ENCODE data around the gene USP12. TPM values are rescaled to one million over a fixed set of nuclear protein-coding genes. Genes with fewer than 3 reads are reported as not detected.
"Not testable (repeated sequence)": the region's sequence is repeated elsewhere in the genome, so short reads cannot be mapped to it uniquely, and the experiment has no call there.

The USP12 gene
- total RNA-seq, 1 experiment from 2014 or later: 32.0 TPM

DNA sequence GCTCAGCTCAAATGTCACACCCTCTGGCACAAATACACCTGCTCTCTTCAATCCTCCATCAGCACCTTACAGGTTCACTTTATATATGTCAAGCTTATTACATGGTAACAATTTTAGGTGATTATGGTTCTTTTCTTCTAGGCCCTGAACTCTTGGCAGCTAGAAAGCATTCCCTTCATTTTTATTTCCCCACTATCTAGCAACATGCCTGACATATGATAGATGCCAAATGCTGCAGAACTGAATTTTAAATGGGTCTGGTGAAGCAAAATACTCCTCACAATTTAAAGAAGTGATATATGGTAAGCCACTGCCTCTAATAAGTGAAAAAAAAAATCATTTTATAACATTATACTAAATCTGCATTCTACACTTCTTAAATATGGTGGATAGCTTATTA lies 95.2 kb downstream of the USP12 start:
- peaks cover 14% of the 10 kb centered on the region for H3K4me1 ChIP-seq
- no peaks in the 10 kb centered on the region for H3K27me3 ChIP-seq
- DNase-seq: no peak
- H3K9me3 ChIP-seq (replicated peaks): no peaks in the 10 kb centered on the region
- H3K27ac ChIP-seq: no peak overlapping the region
- peaks cover 15% of the 10 kb centered on the region; the same call in 1 of the 2 replicates for H3K36me3 ChIP-seq
- no peak overlapping the region for H3K4me3 ChIP-seq

DNA sequence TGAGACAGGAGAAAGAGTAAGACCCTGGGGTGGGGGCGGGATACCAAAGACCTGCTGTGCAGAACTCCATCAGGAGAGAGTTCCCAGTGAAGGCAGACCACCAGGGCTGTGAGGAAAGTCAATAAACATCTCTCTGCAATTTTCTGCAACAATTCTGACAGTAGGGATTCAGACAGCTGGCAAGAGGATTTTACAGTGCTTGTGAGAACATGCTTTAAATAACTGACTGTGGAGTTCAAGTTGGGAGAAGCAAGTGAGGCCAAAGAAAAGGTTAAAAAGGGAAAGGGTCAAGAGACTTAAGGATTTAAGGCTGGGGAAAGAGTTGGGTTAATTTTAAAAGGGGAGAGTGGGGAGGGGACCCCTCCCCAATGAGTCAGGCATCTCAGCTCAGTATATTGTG lies 98.4 kb downstream of the USP12 start:
- Histone ChIP-seq H3K27ac (no peak overlapping the region; the same call in 1 of the 2 replicates), H3K27me3 (no peaks in the 10 kb centered on the region), H3K36me3 (peaks cover 19% of the 10 kb centered on the region), H3K9me3 (replicated peaks) (no peaks in the 10 kb centered on the region), H3K4me3 (no peak overlapping the region), H3K4me1 (no peaks in the 10 kb centered on the region; the same call in 1 of the 2 replicates)
- peak; percentile 21 to 38 for DNase-seq

DNA sequence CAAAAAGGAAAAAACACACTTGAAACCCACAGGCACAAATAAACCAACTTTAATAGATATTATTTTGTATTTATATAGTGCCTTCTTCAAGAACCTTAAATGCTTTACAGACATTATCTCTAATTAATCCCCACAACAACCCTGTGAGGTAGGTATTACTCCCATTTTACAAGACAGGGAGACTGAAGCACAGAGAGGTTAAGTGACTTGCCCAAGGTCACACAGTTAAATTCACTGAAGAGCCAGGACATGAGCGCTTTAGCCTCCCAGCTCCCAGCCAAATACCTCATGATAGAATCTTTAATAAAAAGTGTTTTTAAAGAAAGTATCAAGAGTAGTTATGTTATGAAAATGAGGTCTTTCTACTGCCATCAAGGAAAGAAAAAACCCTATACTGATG lies 105.5 kb downstream of the USP12 start:
- not testable (repeated sequence) for H3K4me3 ChIP-seq; DNase-seq; H3K27me3 ChIP-seq; H3K9me3 ChIP-seq (replicated peaks); H3K4me1 ChIP-seq; H3K27ac ChIP-seq
- H3K36me3 ChIP-seq: peaks cover 14% of the 10 kb centered on the region

DNA sequence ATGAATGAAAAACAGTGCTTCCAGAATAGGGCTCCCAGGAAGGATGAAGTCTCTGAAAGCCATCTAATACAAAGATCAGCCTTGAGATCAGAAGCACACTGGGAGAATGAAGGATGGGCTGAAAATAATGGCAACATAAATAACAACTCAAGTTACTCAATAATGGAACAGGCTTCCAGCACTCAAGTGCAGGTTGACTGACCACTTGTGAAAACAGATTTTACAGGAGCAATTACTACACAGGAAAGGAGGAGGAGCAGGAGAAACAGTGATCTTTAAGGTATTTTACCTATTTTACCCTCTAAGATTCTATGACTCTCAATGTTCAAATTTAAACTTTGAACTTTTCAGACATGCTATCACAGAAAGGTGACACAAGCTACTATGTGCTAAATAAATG lies 106.0 kb downstream of the USP12 start:
- DNase-seq: no peak
- no peaks in the 10 kb centered on the region for H3K4me1 ChIP-seq
- no peak overlapping the region for H3K27ac ChIP-seq
- 0 out of 2 replicates have a peak, but pooled peaks cover 4% of the 10 kb centered on the region for H3K9me3 ChIP-seq (replicated peaks)
- no peaks in the 10 kb centered on the region for H3K27me3 ChIP-seq
- H3K36me3 ChIP-seq: peaks cover 14% of the 10 kb centered on the region
- H3K4me3 ChIP-seq: no peak overlapping the region

DNA sequence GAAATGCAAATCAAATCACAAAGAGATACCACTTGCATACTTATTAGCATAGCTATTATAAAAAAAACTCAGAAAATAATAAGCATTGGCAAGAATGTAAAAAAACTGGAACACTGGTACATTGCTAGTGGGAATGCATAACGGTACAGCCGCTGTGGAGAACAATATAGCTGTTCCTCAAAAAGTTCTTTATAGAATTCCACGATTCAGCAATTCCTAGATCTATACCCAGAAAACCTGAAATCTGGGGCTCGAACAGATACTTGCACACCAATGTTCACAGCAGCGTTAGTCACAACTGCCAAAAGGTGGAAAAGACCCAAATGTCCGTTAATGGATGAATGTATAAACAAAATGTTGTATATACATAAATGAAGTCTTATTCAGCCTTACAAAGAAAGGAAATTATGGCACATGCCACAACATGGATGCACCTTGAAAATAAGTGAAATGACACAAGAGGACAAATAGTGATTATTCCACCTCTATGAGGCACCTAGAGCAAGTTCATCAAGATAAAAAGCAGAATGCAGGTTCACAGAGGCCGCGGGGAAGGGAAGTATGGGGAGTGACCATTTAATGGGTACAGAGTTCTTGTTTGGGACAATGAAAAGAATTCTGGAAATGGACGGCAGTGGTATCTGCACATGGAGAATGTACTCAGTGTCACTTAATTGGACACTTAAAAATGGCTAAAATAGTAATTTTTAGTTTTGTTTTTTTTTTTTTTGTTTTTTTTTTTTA lies 107.2 kb downstream of the USP12 start:
- DNase-seq: no peak
- Histone ChIP-seq H3K4me3 (no peak overlapping the region), H3K27me3 (no peaks in the 10 kb centered on the region)

DNA sequence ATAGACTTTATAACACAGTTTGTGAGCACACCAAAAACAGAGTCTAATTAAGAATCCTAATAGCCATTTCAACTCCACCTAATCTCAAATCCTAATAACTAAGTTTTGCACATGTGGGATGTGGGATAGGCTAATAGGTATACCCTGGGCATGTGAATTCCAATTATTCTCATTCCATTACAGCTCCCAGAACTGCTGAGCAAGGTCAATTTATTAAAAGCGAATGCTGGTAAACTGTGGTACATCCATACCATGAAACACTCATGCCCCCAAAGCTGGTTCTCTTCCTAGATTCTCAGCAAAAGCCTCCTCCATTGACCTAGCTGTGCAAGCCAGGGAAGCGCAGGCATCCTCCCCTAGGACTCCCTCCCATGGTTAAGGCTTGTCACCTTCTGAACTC lies 113.8 kb downstream of the USP12 start:
- Histone ChIP-seq H3K4me3 (no peak overlapping the region), H3K36me3 (no peaks in the 10 kb centered on the region), H3K27ac (no peak overlapping the region), H3K27me3 (no peaks in the 10 kb centered on the region), H3K9me3 (replicated peaks) (0 out of 2 replicates have a peak, but pooled peaks cover 1% of the 10 kb centered on the region), H3K4me1 (no peaks in the 10 kb centered on the region)
- no peak for DNase-seq

More for the DNA sequence above, 107.2 kb downstream of the USP12 start:
- Histone ChIP-seq H3K36me3 (peaks cover 5% of the 10 kb centered on the region; the same call in 1 of the 2 replicates), H3K27ac (no peak overlapping the region), H3K4me1 (no peaks in the 10 kb centered on the region), H3K9me3 (replicated peaks) (0 out of 2 replicates have a peak, but pooled peaks cover 4% of the 10 kb centered on the region)

DNA sequence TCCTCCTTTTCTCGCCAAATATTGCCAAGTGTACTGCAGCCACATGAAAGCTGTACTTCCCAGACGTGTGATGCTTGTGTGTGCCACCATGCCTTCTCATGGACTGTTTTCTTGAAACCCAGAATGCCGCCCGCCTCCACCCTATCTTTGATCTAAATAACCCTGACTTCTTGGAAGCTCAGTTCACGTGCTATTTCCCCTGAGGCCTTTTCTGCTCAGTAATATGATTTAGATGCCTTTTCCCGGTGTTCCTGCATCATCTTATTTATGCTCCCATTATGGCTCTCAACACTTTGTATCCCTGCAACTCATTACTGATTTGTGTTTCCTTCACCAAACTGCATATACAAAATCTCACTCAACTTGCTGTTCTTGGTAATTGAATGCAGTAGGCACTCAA lies 116.1 kb downstream of the USP12 start:
- H3K27me3 ChIP-seq: no peaks in the 10 kb centered on the region
- no peak for DNase-seq
- H3K9me3 ChIP-seq (replicated peaks): no peaks in the 10 kb centered on the region
- H3K4me1 ChIP-seq: no peaks in the 10 kb centered on the region
- H3K4me3 ChIP-seq: no peak overlapping the region
- H3K27ac ChIP-seq: no peak overlapping the region
- no peaks in the 10 kb centered on the region for H3K36me3 ChIP-seq

DNA sequence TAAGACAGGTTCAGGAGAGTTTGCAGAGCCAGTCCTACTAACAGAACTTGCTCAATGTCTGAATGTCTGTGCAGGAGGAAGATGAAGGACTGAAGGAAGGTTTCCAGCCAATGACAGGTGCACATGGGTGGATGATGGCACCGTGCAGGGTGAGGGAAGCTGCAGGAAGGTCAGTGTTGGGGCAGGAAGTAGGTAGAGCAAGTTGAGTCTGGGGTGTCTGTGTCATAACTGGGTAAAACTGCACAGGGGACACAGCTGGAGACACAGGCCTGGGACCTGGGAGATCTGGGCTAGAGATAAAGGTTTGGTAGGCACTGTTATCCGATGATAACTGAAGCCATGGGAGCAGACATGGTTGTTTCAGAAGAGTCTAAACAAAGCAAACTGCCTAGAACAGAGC lies 116.9 kb downstream of the USP12 start:
- no peaks in the 10 kb centered on the region for H3K27me3 ChIP-seq
- H3K4me1 ChIP-seq: no peaks in the 10 kb centered on the region
- H3K27ac ChIP-seq: no peak overlapping the region
- no peak for DNase-seq
- H3K9me3 ChIP-seq (replicated peaks): no peaks in the 10 kb centered on the region
- no peaks in the 10 kb centered on the region for H3K36me3 ChIP-seq
- H3K4me3 ChIP-seq: no peak overlapping the region

DNA sequence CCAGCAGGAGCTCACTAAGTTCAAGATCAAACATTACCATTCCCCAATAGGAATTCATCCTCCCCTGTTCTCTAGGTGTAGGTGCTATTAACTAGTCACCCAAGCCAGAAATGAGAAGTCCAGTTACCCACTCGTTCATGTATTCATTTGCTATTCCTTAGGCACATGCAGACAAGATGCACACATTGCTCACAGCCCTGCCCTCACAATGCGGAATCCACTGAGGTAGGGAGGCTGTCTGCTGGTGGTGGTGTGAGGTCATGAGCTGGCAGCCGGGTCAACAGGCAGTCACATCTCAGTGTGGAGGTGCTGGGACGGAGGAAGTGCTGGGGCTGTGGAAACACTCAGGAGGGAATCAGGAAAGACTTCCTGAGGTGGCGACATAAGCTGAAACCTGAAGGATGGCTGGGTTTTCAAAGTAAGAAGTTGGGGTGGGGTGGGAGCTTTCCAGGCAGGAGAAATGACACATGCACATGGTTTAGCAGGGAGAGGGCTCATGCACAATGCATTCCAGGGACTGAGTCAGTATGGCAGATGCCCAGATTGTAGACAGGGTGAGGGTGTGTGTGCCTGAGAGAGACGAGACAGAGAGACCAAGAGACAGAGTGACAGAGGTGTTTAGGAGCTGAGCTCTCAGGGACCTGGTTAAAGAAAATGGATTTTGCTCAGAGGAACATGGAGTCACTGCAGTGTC lies 117.6 kb downstream of the USP12 start:
- no peak overlapping the region for H3K4me3 ChIP-seq

DNA sequence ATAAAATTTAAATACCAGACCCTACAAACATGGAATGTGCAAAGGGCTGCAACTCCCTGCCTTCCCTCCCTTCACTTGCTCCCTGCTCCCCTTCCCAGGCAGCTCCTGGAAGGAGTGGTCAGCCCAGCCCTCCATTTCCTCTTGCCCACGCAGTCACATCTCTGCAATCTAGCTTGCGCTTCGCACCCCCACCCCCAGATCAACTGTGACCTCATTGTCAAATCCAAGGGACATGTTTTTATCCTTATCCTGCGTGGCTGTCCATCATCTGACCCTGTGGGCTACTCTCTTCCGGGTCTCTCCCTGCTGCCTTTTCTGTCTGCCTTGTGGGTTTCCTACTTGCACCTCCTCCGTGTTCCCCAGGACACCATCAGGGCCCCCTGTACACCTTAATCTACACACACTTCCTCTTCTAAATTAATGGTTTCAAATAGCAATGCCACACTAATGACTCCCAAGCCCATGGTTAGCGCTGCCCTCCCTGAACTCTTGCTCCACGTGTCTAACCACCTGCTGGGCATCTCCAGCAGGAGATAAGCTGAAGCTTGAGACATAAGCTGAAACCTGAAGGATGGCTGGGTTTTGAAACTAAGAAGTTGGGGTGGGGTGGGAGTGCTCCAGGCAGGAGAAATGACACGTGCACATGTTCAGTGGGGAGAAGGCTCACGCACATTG lies 118.3 kb downstream of the USP12 start:
- no peaks in the 10 kb centered on the region for H3K9me3 ChIP-seq (replicated peaks)
- H3K27me3 ChIP-seq: no peaks in the 10 kb centered on the region
- no peak overlapping the region for H3K4me3 ChIP-seq
- H3K36me3 ChIP-seq: no peaks in the 10 kb centered on the region
- no peak for DNase-seq
- H3K27ac ChIP-seq: no peak overlapping the region
- no peaks in the 10 kb centered on the region for H3K4me1 ChIP-seq

More for the DNA sequence above, 117.6 kb downstream of the USP12 start:
- H3K4me1 ChIP-seq: no peaks in the 10 kb centered on the region
- no peak overlapping the region for H3K27ac ChIP-seq
- no peaks in the 10 kb centered on the region for H3K9me3 ChIP-seq (replicated peaks)
- H3K36me3 ChIP-seq: no peaks in the 10 kb centered on the region
- no peaks in the 10 kb centered on the region for H3K27me3 ChIP-seq
- no peak for DNase-seq

DNA sequence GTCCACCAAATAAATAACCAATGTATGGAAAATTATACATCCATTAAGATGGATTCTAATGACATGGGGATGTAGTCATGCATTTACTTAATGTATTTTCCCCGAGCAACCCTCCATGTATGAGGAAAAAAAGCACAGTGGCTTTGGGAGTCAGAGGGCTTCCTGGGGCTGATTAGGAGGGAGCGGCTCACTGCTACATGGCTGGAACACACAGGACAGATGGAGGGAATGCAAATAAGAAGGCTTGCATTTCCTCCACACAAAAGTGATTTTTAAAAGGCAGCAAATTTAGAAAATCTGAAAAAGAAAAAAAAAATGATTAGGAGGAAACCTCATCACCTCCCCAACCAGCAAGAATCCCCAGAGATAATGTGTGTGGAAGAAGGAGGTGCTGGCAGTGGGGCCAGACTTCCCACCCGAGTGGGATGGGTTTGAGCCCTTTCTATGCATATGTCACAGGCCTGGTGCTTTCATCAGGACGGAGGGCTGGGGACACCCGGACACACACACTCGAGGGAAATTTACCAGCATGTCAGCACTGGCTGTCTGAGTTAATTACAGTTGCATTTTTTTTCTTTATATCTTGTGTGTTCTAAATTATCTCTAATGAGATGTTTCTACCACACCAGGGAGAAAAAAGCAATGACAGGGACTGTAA lies 118.9 kb downstream of the USP12 start:
- Histone ChIP-seq H3K4me1 (no peaks in the 10 kb centered on the region), H3K9me3 (replicated peaks) (no peaks in the 10 kb centered on the region), H3K27me3 (no peaks in the 10 kb centered on the region), H3K27ac (no peak overlapping the region), H3K36me3 (no peaks in the 10 kb centered on the region), H3K4me3 (no peak overlapping the region)
- DNase-seq: no peak

DNA sequence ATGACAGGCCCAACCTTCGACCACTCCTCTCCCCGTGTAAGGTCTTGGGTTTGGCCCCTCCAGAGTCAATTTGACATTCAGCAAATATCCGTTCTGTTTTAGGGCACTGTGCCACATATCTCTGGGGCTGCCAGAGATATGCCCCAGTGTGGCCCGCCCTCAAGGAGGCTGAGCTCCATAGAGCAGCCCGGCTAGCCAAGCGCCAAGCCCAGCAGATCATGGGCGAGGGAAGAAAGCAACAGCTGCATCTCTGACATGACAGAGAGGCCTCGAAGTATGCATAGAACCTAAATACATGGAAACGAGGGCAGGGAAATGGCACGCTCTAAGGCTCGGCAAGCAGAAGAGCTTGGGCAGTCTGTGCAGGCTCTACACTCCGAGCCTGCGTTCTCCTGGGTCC lies 124.5 kb downstream of the USP12 start:
- H3K9me3 ChIP-seq (replicated peaks): no peaks in the 10 kb centered on the region

DNA sequence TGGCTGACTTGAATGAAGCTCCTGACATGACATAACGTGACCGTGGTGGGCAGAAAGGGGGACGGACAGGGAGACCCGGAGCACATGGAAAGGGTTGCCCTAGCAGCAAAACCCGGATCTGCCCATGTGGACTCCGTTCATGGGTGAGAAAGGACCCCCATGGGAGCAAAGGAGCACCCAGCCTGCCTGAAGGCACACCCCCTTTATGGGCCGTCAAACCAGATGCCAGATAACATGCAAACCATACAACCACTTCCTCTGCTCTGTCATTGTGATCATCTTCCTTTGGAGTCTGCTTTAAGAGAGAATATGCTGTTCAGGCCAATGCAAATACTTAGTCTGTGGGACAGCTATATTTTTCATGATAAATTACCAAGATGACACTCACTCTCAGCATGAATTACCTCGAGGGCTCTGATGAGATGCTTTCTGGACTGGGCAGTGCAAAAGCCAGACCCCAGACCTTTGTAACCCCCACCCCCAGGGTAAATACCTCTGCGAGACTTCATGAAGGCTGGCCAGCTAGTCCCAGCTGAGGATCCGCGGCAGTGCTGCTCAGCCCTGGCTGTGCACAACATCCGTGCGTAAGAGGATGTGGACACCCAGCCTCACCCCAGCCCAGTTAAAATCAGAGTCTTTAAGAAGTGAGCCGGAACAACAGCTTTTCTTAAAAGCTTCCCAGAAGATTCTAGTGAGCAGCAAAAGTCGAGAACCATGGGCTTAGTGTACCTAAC lies 126.6 kb downstream of the USP12 start:
- no peaks in the 10 kb centered on the region for H3K36me3 ChIP-seq
- no peaks in the 10 kb centered on the region for H3K27me3 ChIP-seq
- H3K9me3 ChIP-seq (replicated peaks): no peaks in the 10 kb centered on the region
- no peak overlapping the region for H3K27ac ChIP-seq
- no peak for DNase-seq
- peaks cover 13% of the 10 kb centered on the region for H3K4me1 ChIP-seq
- H3K4me3 ChIP-seq: no peak overlapping the region

More for the DNA sequence above, 124.5 kb downstream of the USP12 start:
- no peaks in the 10 kb centered on the region for H3K27me3 ChIP-seq
- no peaks in the 10 kb centered on the region for H3K36me3 ChIP-seq
- no peak overlapping the region for H3K4me3 ChIP-seq
- H3K27ac ChIP-seq: no peak overlapping the region
- no peak for DNase-seq
- H3K4me1 ChIP-seq: peaks cover 5% of the 10 kb centered on the region

DNA sequence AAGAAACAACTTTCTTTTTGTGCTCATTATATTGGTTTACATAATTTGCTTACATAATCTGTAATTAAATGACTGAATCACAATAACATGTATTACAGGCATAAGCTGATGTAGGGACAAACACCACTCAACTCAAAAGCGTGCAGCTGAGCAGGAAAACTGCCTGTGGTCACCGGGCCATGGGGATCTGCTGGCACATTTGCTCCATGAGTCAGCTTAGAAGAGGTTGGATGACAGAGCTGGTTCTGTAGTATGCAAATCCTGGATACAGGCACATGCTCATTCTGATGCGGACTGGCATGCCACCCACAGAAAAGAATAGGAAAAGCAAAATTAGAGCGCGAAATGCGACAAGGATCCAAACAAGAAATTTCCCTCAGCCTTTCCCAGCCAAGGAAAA lies 128.6 kb downstream of the USP12 start:
- H3K27me3 ChIP-seq: no peaks in the 10 kb centered on the region
- no peaks in the 10 kb centered on the region for H3K36me3 ChIP-seq
- no peaks in the 10 kb centered on the region for H3K9me3 ChIP-seq (replicated peaks)
- peak overlapping the region; percentile 6; the same call in 1 of the 2 replicates for H3K27ac ChIP-seq
- peak; percentile 89 to 91 for DNase-seq
- no peak overlapping the region for H3K4me3 ChIP-seq
- H3K4me1 ChIP-seq: peaks cover 27% of the 10 kb centered on the region
